Raji (cell line): ENCODE measurements around the gene ANKRD34B.

Experiments
- POLR2A ChIP-seq: IDR thresholded peaks from 2 replicates; pipeline ENCODE4 v1.6.1; 2011; ENCODE audit warnings: low read depth, low read length, control low read depth; ENCODE audit not compliant: insufficient read depth

Gene ANKRD34B

GRCh38 chr5:80588858-80589540 lies 18.9 kb upstream of the ANKRD34B start:
- no peak for TF ChIP-seq POLR2A

GRCh38 chr5:80584770-80585169 lies 14.7 kb upstream of the ANKRD34B start:
- no peak for TF ChIP-seq POLR2A

GRCh38 chr5:80579050-80579449 lies 9.0 kb upstream of the ANKRD34B start:
- no peak for TF ChIP-seq POLR2A

- no peak for TF ChIP-seq POLR2A
Measured at GRCh38 chr5:80577707-80578106, 7.6 kb upstream of the ANKRD34B start.

- TF ChIP-seq POLR2A: no peak
Measured at GRCh38 chr5:80576383-80576782, 6.3 kb upstream of the ANKRD34B start.

- no peak for TF ChIP-seq POLR2A
Measured at GRCh38 chr5:80573062-80573461, 3.0 kb upstream of the ANKRD34B start.

- no peak for TF ChIP-seq POLR2A
Measured at GRCh38 chr5:80569086-80569960, 757 bp downstream of the ANKRD34B start.

GRCh38 chr5:80568251-80568650 lies 1.8 kb downstream of the ANKRD34B start:
- TF ChIP-seq POLR2A: no peak

- no peak for TF ChIP-seq POLR2A
Measured at GRCh38 chr5:80566711-80567259, 3.3 kb downstream of the ANKRD34B start.

GRCh38 chr5:80565330-80565729 lies 4.8 kb downstream of the ANKRD34B start:
- TF ChIP-seq POLR2A: no peak

- no peak for TF ChIP-seq POLR2A
Measured at GRCh38 chr5:80559244-80559643, 10.8 kb downstream of the ANKRD34B start.

GRCh38 chr5:80555099-80555498 lies 15.0 kb downstream of the ANKRD34B start:
- no peak for TF ChIP-seq POLR2A

GRCh38 chr5:80554646-80555045 lies 15.4 kb downstream of the ANKRD34B start:
- no peak for TF ChIP-seq POLR2A

- no peak for TF ChIP-seq POLR2A
Measured at GRCh38 chr5:80541392-80541791, 28.7 kb downstream of the ANKRD34B start.

- TF ChIP-seq POLR2A: no peak
Measured at GRCh38 chr5:80540691-80541090, 29.4 kb downstream of the ANKRD34B start.

- TF ChIP-seq POLR2A: no peak
Measured at GRCh38 chr5:80516826-80517225, 53.3 kb downstream of the ANKRD34B start.
